ENCODE measurements around the gene ECSCR. TPM values are rescaled to one million over a fixed set of nuclear protein-coding genes. Genes with fewer than 3 reads are reported as not detected.

The ECSCR gene
- total RNA-seq, 1 experiment from 2014 or later = not detected

DNA sequence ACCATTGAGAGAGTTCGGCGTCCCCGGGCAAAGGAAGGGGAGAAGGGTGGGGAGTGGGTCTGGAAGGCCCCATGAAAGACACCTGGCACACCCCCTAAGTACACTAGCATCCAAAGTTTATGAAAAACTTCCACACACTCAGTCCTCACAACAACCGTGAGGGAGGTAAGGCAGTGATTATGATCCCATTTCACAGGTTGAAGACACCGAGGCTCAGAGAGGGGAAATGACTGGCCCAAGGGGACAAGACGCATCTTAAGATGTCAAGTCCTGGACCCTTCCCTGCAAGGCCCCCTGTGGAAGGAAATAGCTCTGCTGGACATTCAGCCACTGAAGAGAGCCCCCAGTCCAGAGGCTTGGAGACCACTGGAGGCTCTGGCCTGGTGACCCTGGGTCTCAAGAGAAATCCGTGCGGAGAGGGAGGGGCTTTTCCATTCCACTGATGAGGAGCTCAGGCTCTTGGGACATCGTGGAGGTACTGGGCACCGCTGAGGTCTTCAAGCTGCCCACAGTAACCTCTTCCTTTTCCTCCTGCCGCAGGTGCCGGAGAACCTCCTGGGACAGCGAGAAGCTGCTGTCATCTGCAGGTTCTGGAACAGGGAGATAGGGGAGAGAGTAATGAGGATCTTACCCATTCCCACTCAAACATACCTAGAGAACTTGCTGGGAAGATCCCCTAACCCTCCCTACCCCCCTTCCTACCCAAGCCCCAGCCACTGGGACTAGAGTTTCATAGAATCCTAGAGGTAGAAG lies 13.5 kb upstream of the ECSCR start:
- ChIA-PET POLR2A (interaction anchor here (0.6 kb wide), 1 partner anchor 10 kb away, joined by 3 read pairs; no protein-coding TSS in a partner anchor), CTCF (interaction anchor here (0.7 to 2.5 kb wide), 2 partner anchors 54 to 99 kb away, joined by 4 to 8 read pairs; no protein-coding TSS in a partner anchor)
- TSS peak; percentile 8 for BruUV-seq (replicated peaks)
- H3K4me3 Mint-ChIP-seq (ENCODE audit: unreplicated experiment) = no peak overlapping the region
- peaks cover 21% of the 10 kb centered on the region for H3K4me1 Mint-ChIP-seq (ENCODE audit: insufficient read depth, unreplicated experiment)
- no peak for DNase-seq (ENCODE audit: unreplicated experiment)
- intact Hi-C loops (cut with micrococcal nuclease) = no loop called here
- TF ChIP-seq, protein P1, sequence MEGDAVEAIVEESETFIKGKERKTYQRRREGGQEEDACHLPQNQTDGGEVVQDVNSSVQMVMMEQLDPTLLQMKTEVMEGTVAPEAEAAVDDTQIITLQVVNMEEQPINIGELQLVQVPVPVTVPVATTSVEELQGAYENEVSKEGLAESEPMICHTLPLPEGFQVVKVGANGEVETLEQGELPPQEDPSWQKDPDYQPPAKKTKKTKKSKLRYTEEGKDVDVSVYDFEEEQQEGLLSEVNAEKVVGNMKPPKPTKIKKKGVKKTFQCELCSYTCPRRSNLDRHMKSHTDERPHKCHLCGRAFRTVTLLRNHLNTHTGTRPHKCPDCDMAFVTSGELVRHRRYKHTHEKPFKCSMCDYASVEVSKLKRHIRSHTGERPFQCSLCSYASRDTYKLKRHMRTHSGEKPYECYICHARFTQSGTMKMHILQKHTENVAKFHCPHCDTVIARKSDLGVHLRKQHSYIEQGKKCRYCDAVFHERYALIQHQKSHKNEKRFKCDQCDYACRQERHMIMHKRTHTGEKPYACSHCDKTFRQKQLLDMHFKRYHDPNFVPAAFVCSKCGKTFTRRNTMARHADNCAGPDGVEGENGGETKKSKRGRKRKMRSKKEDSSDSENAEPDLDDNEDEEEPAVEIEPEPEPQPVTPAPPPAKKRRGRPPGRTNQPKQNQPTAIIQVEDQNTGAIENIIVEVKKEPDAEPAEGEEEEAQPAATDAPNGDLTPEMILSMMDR (IDR thresholded peaks at IDR 0.05; ENCODE audit: unreplicated experiment) = no peak
- H3K27ac Mint-ChIP-seq (ENCODE audit: low read depth, unreplicated experiment) = no peak overlapping the region
- no peaks in the 10 kb centered on the region for H3K27me3 Mint-ChIP-seq (ENCODE audit: insufficient read depth, unreplicated experiment)
- no peaks in the 10 kb centered on the region for H3K9me3 Mint-ChIP-seq (ENCODE audit: unreplicated experiment)
- peaks cover 15% of the 10 kb centered on the region for H3K36me3 Mint-ChIP-seq (ENCODE audit: insufficient read depth, unreplicated experiment)

DNA sequence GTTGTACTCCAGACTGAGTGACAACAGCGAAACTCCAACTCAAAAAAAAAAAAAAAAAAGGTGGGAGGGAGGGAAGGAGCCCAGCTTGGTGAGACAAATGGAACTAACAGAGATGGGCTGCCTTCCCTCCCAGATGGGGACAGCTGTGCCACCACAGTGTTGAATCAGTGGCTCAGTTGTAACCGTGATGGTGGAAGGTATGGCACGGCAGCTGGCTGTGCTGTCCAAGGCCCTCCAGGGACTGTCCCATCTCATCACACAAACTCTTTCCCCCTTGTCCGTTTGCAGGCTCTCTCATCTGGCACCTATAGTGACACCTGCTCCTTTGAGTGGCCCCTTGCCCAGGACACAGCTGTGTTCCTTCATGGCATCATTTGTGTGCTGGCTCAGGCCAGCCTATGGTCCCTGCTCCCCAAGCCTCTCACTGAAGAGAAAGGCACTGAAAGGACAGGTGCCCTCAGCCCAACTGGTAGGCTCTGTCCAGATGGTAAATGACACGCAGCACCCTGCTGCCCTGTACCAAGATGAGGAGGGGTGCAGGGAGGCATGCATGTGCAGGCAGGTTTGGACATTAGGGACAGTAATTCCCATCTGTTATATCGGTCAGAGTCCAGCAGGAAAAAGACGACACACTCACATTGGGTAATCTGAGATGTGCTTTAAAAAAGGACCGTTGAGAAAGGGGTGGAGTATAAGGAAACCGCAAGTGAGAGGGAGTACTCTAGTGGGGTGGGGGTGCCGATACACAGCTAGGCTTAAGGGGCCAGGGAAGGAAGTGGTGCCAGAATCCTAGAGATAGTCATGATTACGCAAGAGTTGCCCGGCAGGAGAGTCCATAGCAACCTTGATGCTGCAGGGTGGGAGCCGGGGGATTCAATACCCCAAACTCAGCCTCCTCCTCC lies 12.6 kb upstream of the ECSCR start:
- peak; percentile 47 for DNase-seq (ENCODE audit: unreplicated experiment)
- no peaks in the 10 kb centered on the region for H3K9me3 Mint-ChIP-seq (ENCODE audit: unreplicated experiment)
- intact Hi-C loops (cut with micrococcal nuclease) = no loop called here
- POLR2A ChIA-PET = interaction anchor here (1.7 kb wide), 1 partner anchor 28 kb away, joined by 4 read pairs; no protein-coding TSS in a partner anchor
- no peaks in the 10 kb centered on the region for H3K27me3 Mint-ChIP-seq (ENCODE audit: insufficient read depth, unreplicated experiment)
- no TSS peak for BruUV-seq (replicated peaks)
- H3K36me3 Mint-ChIP-seq (ENCODE audit: insufficient read depth, unreplicated experiment) = peaks cover 15% of the 10 kb centered on the region
- H3K4me1 Mint-ChIP-seq (ENCODE audit: insufficient read depth, unreplicated experiment) = peaks cover 15% of the 10 kb centered on the region
- no peak overlapping the region for H3K4me3 Mint-ChIP-seq (ENCODE audit: unreplicated experiment)
- TF ChIP-seq, protein P1 (IDR thresholded peaks at IDR 0.05; ENCODE audit: unreplicated experiment) = no peak
- CTCF ChIA-PET = interaction anchor here (0.6 to 2.5 kb wide), 4 partner anchors 53 to 133 kb away, joined by 3 to 8 read pairs (median 4); partner anchors contain the start of gene PAIP2
- no peak overlapping the region for H3K27ac Mint-ChIP-seq (ENCODE audit: low read depth, unreplicated experiment)

DNA sequence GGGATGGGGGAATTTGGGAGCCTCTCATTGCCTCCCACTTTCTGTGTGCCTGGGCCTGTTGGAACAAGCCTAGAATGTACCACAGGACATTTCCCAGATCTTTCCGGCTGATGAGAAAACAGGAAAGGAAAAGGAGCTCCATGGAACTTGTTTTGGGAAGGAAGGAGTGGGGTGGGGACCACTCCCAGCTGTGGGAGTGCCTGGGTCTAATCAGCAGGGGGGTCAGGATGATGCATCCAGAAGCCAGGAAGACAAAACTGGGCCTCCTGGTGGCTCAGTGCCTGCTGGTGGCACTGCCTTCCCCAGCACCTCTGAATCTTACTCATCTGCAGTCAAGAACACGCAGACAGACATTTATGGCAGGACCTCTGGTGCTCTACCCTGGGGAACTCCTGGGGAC lies 11.0 kb upstream of the ECSCR start:
- H3K9me3 Mint-ChIP-seq (ENCODE audit: unreplicated experiment) = no peaks in the 10 kb centered on the region
- no peaks in the 10 kb centered on the region for H3K27me3 Mint-ChIP-seq (ENCODE audit: insufficient read depth, unreplicated experiment)
- peaks cover 15% of the 10 kb centered on the region for H3K4me1 Mint-ChIP-seq (ENCODE audit: insufficient read depth, unreplicated experiment)
- H3K4me3 Mint-ChIP-seq (ENCODE audit: unreplicated experiment) = no peak overlapping the region
- ChIA-PET POLR2A (interaction anchor here (0.7 to 1.7 kb wide), 5 partner anchors 9 to 44 kb away, joined by 3 to 10 read pairs (median 4); partner anchors contain the start of genes DNAJC18 and STING1), CTCF (no interaction called here)
- intact Hi-C loops (cut with micrococcal nuclease) = no loop called here
- peak; percentile 87 for DNase-seq (ENCODE audit: unreplicated experiment)
- BruUV-seq (replicated peaks) = no TSS peak
- peak overlapping the region; percentile 94 for H3K27ac Mint-ChIP-seq (ENCODE audit: low read depth, unreplicated experiment)
- TF ChIP-seq, protein P1 (IDR thresholded peaks at IDR 0.05; ENCODE audit: unreplicated experiment) = no peak
- H3K36me3 Mint-ChIP-seq (ENCODE audit: insufficient read depth, unreplicated experiment) = peaks cover 7% of the 10 kb centered on the region

DNA sequence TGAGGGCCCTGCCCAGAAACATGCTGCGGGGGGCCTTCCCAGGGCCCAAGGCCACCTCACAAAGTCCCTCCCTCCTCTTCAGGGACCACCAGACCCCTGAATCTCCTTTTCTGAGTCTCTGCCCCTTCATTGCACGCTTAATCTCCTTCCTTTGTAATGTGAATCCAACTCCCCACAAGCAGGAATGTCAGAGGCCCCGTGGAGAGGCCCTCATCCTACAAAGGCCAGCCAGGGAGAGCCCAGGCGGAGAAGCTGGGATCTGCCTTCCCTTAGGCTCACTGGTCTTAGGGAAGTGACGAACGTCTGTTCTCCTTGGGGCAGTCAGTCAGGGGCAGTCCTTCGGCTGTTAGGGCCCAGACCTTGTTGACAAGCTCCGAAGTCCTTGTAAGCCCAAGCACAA lies 10.6 kb upstream of the ECSCR start:
- TF ChIP-seq, protein P1 (IDR thresholded peaks at IDR 0.05; ENCODE audit: unreplicated experiment) = no peak
- Mint-ChIP-seq H3K4me1 (ENCODE audit: insufficient read depth, unreplicated experiment) (peaks cover 15% of the 10 kb centered on the region), H3K27ac (ENCODE audit: low read depth, unreplicated experiment) (peak overlapping the region; percentile 94), H3K36me3 (ENCODE audit: insufficient read depth, unreplicated experiment) (peaks cover 6% of the 10 kb centered on the region), H3K9me3 (ENCODE audit: unreplicated experiment) (no peaks in the 10 kb centered on the region), H3K27me3 (ENCODE audit: insufficient read depth, unreplicated experiment) (no peaks in the 10 kb centered on the region), H3K4me3 (ENCODE audit: unreplicated experiment) (no peak overlapping the region)
- CTCF ChIA-PET = interaction anchor here (1.0 kb wide), 1 partner anchor 9 kb away, joined by 5 read pairs; no protein-coding TSS in a partner anchor
- POLR2A ChIA-PET = interaction anchor here (0.7 to 1.7 kb wide), 6 partner anchors 9 to 43 kb away, joined by 3 to 10 read pairs (median 4); partner anchors contain the start of genes DNAJC18 and STING1
- intact Hi-C loops (cut with micrococcal nuclease) = no loop called here
- BruUV-seq (replicated peaks) = no TSS peak
- DNase-seq (ENCODE audit: unreplicated experiment) = no peak

All from MCF 10A (cell line).